Measurements from ENCODE around the gene CHADL.

CHADL gene

GRCh38 chr22:41256254-41257253, 15.8 kb upstream of the CHADL start:
- no peak for DNase-seq

- no peak for DNase-seq
Observed at GRCh38 chr22:41254230-41254629, 13.5 kb upstream of the CHADL start.

GRCh38 chr22:41252365-41252764, 11.6 kb upstream of the CHADL start:
- DNase-seq = peak in 1 of 14 donors; percentile 8

DNA sequence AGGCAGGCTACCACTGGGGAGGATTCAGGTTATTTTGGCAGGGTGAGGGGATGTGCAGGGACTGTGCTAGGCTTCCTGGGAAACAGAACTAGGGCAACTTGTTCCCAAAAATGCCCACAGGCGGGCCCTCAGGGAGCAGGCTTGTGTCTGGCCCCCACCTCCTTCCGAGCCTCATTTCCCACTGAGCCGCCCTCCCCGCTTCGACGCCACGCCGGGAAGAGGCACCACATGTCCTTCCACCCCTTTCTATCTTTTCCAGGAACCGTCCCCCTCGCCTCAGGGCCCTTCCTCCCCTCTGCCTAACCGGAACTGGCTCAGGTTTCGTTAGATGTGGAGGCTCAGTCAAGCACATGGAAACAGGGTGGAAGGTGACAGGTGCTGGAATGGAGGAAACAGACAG, 9.4 kb upstream of the CHADL start:
- no peak for DNase-seq

GRCh38 chr22:41249442-41249841, 8.7 kb upstream of the CHADL start:
- no peak for DNase-seq

GRCh38 chr22:41248758-41249157, 8.0 kb upstream of the CHADL start:
- no peak for DNase-seq

DNA sequence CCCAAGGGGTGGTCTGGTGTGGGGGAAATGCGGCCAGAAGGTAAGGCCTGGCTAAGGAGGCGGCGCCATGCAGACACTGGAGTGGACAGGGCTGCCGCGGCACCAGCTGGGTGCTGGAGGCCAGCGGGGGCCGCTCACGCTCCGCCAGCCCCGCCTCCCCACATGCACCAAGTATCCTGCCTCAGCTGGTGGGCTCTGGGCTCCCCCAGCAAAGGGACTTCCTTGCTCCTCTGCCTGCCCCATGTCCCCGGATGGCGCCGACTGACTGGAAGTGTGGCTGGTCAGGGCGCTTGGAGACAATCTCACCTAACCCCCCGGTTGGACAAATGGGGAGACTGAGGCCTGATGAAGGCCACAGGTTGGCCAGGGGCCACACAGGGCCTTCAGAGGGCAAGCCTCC, 7.6 kb upstream of the CHADL start:
- DNase-seq = no peak

DNA sequence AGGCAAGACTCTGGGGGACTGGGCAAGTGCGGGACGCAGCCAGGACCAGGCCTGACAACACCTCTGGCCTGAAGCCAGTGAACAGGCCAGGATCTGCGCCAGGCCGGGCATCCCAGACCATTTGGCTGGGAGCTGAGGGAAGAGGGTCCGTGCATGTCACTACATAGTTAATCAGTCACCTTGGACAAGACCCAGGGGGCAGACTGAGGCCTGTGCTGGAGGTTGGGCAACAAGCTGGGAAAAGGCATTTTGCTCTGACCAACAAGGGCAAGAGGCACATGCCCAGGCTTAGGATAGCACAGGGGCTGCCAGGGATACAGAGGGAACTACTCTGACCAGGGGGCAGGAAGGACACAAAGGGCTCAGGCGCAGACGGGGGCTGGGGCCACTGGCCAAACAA, 7.0 kb upstream of the CHADL start:
- DNase-seq = peak in 8 of 14 donors; percentile 12 to 69 (median 30)

DNA sequence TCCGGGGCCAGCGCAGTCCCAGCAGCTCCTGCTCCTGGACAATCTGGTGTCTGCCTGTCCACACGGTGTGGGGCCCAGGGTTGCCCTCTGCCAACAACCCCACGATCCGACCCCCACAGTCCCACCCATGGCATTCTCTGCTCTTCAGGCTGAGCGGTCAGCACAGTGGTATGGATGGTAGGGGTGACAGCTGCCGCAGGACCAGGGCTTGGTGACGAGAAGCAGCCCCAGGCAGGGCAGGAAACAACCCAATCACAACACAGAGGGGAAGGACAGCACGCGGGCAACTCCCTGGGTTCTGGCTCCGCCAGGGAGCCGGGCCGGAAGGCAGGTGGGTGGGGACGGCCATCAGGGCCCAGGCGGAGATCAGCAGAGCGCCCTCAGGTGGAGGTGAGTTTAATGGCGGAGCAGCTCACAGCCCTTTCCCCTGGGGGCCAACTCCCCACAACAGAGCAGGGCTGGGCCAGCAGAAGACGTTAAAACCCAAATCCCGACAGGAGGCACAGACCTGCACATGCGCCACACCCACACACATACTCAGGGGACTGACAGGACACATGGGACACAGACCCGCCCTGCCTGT, 5.3 kb upstream of the CHADL start:
- no peak for DNase-seq

DNA sequence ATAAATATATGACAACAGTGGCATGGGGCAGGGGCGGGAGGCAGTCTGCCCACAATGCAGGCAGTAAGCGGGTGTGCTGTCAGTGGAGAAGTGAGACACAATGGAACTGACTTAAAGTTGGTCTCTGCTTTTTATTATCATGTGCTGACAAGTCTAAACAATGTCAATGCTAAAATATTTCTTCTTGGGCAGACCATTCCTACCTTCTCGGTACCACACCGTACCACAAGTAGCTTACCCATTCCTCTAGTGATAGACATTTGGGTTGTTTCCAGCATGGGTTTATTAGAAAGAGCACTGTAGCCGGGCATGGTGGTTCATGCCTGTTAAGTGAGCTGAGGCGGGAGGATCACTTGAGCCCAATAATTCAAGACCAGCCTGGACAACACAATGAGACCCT, 2.6 kb upstream of the CHADL start:
- no peak for DNase-seq

DNA sequence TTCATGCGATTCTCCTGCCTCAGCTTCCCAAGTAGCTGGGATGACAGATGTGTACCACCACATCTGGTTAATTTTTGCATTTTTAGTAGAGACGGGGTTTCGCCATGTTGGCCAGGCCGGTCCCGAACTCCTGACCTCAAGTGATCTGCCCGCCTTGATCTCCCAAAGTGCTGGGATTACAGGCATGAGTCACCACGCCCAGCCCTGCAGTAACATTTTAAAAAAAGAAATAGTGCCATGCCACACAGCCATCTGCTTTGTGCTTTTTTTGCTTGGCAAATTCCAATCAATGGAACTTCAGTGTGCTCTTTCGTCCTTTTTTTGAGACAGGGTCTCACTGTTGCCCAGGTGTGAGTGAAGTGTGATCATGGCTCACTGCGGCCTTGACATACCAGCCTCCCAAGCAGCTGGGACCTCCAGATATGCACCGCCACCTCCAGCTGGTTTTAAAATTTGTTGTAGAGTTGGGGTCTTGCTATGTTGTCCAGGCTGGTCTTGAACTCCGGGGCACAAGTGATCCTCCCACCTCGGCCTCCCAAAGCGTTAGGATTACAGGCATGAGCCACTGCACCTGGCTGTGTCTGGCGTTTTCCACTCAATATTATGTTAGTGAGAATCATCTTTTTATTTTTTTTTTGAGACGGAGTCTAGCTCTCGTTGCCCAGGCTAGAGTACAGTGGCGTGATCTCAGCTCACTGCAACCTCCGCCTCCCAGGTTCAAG, 1.8 kb upstream of the CHADL start:
- no peak for DNase-seq

GRCh38 chr22:41241133-41241676, 474 bp upstream of the CHADL start:
- no peak for DNase-seq

- peak in 8 of 14 donors; percentile 7 to 73 (median 51) for DNase-seq
Observed at GRCh38 chr22:41239443-41240128, 1.1 kb downstream of the CHADL start.

- DNase-seq = no peak
Observed at GRCh38 chr22:41238570-41239442, 1.9 kb downstream of the CHADL start.

- peak in 7 of 14 donors; percentile 23 to 68 (median 51) for DNase-seq
Observed at GRCh38 chr22:41237707-41238569, 2.8 kb downstream of the CHADL start.

GRCh38 chr22:41237036-41237706, 3.6 kb downstream of the CHADL start:
- no peak for DNase-seq

- peak in 1 of 14 donors; percentile 38 for DNase-seq
Observed at GRCh38 chr22:41234815-41235695, 5.7 kb downstream of the CHADL start.

- DNase-seq = no peak
Observed at GRCh38 chr22:41231369-41231768, 9.4 kb downstream of the CHADL start.

DNA sequence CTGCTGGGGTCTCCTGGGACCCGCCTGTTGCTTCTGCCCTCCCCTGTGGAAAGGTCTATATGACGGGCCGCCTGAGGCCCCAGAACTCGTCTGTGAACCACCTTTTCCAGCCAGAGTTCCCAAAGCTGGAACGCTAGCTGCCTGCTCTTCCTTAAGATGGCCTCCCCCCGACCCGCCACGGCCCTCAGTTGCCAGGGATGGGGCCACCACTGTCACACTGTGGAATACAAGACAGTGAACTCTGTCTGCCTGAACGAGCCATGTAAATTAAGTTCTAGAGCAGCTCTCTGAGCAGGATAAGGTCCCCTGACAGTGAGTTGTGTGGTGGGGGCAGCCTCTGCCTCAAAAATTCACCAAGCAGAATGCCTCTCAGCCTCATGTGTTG, 10.3 kb downstream of the CHADL start:
- no peak for DNase-seq

Measured in C1 segment of cervical spinal cord (tissue), 14 donors.